Loucy (cell line): ENCODE data around the gene RAD23A.

Source experiments
- H2AFZ ChIP-seq: fragments of 200-600 bp; sonication (generic); 2 replicates; pipeline ENCODE4 v1.6.0; 2016; ENCODE audit warnings: antibody characterized with exemption, mild to moderate bottlenecking, low read length, moderate library complexity
- H3F3A ChIP-seq: fragments of 200-600 bp; 2 replicates; pipeline ENCODE4 v1.6.0; 2016; ENCODE audit warnings: antibody characterized with exemption, low read depth, mild to moderate bottlenecking
- H3K27me3 ChIP-seq: fragments of 200-600 bp; sonication (generic); 2 replicates; pipeline ENCODE4 v1.6.1; 2014; ENCODE audit warnings: low read length, mild to moderate bottlenecking; ENCODE audit not compliant: insufficient read depth, poor library complexity, severe bottlenecking
- H3K36me3 ChIP-seq: fragments of 200-600 bp; sonication (generic); 2 replicates; pipeline ENCODE4 v1.6.1; 2016; ENCODE audit warnings: low read length; ENCODE audit not compliant: insufficient read depth
- H3K4me1 ChIP-seq: fragments of 200-600 bp; sonication (generic); 2 replicates; pipeline ENCODE4 v1.5.1; 2014; ENCODE audit warnings: low read length, mild to moderate bottlenecking; ENCODE audit not compliant: insufficient read depth, poor library complexity, severe bottlenecking
- H3K4me2 ChIP-seq: fragments of 200-600 bp; sonication (generic); 2 replicates; pipeline ENCODE4 v1.6.0; 2014; ENCODE audit warnings: antibody characterized with exemption, low read length, low read depth, mild to moderate bottlenecking; ENCODE audit not compliant: poor library complexity, severe bottlenecking
- H3K4me3 ChIP-seq: fragments of 200-600 bp; sonication (generic); 2 replicates; pipeline ENCODE4 v1.5.1; 2014; ENCODE audit warnings: low read length, mild to moderate bottlenecking, mixed read lengths; ENCODE audit not compliant: poor library complexity, severe bottlenecking
- H3K79me2 ChIP-seq: fragments of 200-600 bp; sonication (generic); 2 replicates; pipeline ENCODE4 v1.6.1; 2014; ENCODE audit warnings: low read length; ENCODE audit not compliant: insufficient read depth
- H3K9ac ChIP-seq: fragments of 200-600 bp; sonication (generic); 2 replicates; pipeline ENCODE4 v1.6.0; 2014; ENCODE audit warnings: mild to moderate bottlenecking, low read depth, low read length, moderate library complexity; ENCODE audit not compliant: poor library complexity, severe bottlenecking
- H3K9me2 ChIP-seq: fragments of 200-600 bp; sonication (generic); replicated peaks from 2 replicates; pipeline ENCODE4 v1.6.1; 2016; ENCODE audit warnings: low read depth, low read length, mixed read lengths
- H3K9me3 ChIP-seq: fragments of 200-600 bp; sonication (generic); 2 replicates; pipeline ENCODE4 v1.6.1; 2014; ENCODE audit warnings: mild to moderate bottlenecking, antibody characterized with exemption, low read length, low read depth; ENCODE audit not compliant: insufficient read depth
- H4K20me1 ChIP-seq: fragments of 200-600 bp; sonication (generic); 2 replicates; pipeline ENCODE4 v1.6.0; 2014; ENCODE audit warnings: antibody characterized with exemption, low read length, mild to moderate bottlenecking; ENCODE audit not compliant: insufficient read depth, poor library complexity, severe bottlenecking
- EZH2phosphoT487 ChIP-seq: fragments of 200-600 bp; IDR thresholded peaks from 2 replicates; pipeline ENCODE4 v1.6.1; 2018; ENCODE audit warnings: antibody characterized with exemption, mild to moderate bottlenecking, moderate library complexity, borderline replicate concordance
- TF ChIP-seq, protein P1 (sequence below): fragments of 200-600 bp; sonication (generic); conservative IDR thresholded peaks from 2 replicates; pipeline ENCODE4 v1.5.1; 2014; ENCODE audit warnings: mild to moderate bottlenecking, antibody characterized with exemption, low read length

Gene RAD23A

DNA sequence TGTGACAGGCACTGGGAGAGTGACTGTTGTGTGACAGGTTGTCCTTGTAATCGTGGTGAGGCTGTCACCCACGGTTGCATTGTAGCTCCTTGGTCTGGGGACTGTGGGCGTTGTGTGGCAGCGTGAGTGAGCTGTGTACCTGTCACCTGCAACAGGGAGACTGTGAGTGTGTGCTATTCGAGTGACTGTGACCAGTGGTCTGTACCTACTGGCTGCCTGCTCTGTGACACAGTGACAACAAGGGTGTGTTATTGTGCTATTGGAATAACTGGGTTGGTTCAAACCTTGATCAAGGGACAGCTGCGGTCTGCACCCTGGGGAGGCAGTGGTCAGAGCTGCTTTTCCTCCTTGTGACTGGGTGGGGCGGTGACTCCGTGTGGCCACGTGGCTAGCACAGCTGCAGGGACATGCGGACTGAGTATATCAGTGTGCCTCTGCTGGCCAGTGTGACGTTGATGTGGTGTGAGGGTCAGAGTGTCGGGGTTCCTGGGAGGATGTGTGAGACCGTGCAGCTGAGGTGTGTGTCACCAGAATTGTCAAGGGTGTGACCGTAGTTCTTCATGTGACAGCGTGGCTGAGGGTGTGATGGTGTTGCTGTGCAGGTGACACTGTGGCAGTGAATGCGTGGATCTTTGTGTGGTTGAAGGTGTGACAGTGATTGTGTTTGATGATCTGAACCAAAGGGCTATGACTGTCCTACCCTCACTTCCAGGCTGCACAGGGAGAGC, 39.6 kb downstream of the RAD23A start:
- Histone ChIP-seq H3K9me3 (no peaks in the 10 kb centered on the region), H2AFZ (no peak overlapping the region), H3K4me2 (no peak overlapping the region), H3F3A (no peaks in the 10 kb centered on the region), H3K4me3 (no peak overlapping the region), H3K79me2 (no peaks in the 10 kb centered on the region), H3K27me3 (no peaks in the 10 kb centered on the region), H3K4me1 (no peaks in the 10 kb centered on the region), H4K20me1 (no peaks in the 10 kb centered on the region), H3K9ac (no peak overlapping the region), H3K9me2 (no peaks in the 10 kb centered on the region), H3K36me3 (no peaks in the 10 kb centered on the region)
- TF ChIP-seq, protein P1, sequence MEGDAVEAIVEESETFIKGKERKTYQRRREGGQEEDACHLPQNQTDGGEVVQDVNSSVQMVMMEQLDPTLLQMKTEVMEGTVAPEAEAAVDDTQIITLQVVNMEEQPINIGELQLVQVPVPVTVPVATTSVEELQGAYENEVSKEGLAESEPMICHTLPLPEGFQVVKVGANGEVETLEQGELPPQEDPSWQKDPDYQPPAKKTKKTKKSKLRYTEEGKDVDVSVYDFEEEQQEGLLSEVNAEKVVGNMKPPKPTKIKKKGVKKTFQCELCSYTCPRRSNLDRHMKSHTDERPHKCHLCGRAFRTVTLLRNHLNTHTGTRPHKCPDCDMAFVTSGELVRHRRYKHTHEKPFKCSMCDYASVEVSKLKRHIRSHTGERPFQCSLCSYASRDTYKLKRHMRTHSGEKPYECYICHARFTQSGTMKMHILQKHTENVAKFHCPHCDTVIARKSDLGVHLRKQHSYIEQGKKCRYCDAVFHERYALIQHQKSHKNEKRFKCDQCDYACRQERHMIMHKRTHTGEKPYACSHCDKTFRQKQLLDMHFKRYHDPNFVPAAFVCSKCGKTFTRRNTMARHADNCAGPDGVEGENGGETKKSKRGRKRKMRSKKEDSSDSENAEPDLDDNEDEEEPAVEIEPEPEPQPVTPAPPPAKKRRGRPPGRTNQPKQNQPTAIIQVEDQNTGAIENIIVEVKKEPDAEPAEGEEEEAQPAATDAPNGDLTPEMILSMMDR, result no peak
- no peak for TF ChIP-seq EZH2phosphoT487

DNA sequence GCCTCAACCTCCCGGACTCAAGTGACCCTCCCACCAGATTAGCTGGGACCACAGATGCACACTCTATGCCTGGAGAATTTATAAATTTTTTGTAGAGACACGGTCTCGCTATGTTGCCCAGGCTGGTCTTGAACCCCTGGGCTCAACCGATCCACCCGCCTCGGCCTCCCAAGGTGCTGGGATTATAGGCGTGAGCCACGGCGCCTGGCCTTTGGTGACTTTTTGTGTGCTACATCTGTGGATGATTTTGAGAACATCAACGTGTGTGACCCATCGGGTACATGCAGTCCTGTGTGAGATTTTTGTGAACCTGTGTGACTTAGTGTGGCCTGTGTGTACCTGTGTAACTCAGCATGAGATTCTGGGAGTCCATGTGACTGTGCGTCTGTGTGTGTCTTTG, 41.1 kb downstream of the RAD23A start:
- Histone ChIP-seq H3K4me1 (no peaks in the 10 kb centered on the region), H3K9me3 (no peaks in the 10 kb centered on the region), H4K20me1 (no peaks in the 10 kb centered on the region), H3K9ac (no peak overlapping the region), H3F3A (no peaks in the 10 kb centered on the region), H2AFZ (no peak overlapping the region), H3K4me2 (no peak overlapping the region), H3K79me2 (no peaks in the 10 kb centered on the region), H3K9me2 (no peaks in the 10 kb centered on the region), H3K27me3 (no peaks in the 10 kb centered on the region), H3K4me3 (no peak overlapping the region), H3K36me3 (no peaks in the 10 kb centered on the region)
- TF ChIP-seq EZH2phosphoT487, result no peak
- TF ChIP-seq, protein P1, result no peak

DNA sequence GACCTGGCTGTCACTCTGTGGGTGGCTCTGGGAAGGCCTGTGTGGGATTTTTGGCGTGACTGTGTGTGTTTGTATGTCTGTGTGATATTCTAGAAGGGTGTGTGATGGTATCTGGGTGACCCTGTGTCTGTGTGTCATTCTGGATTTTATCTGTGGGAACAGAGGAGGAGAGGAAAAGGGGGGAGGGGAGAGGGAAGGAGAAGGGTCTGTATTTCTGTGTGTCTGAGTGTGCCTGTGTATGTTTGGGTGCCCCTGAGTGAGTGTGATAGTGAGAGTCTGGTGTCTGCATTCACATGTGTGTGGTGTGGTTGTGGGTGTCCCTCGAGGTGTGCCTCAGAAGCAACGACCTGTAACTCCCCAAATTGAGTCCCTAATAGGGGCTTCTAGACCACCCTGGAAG, 41.5 kb downstream of the RAD23A start:
- Histone ChIP-seq H3K9me3 (no peaks in the 10 kb centered on the region), H3K9ac (no peak overlapping the region), H3K27me3 (no peaks in the 10 kb centered on the region), H2AFZ (no peak overlapping the region), H3K4me3 (no peak overlapping the region), H3K79me2 (no peaks in the 10 kb centered on the region), H3K4me1 (no peaks in the 10 kb centered on the region), H3K4me2 (no peak overlapping the region), H3F3A (no peaks in the 10 kb centered on the region), H3K9me2 (no peaks in the 10 kb centered on the region), H3K36me3 (no peaks in the 10 kb centered on the region), H4K20me1 (no peaks in the 10 kb centered on the region)
- TF ChIP-seq EZH2phosphoT487, result no peak
- TF ChIP-seq, protein P1, result no peak
